ENCODE measurements around the gene ADSS1. TPM values are rescaled to one million over a fixed set of nuclear protein-coding genes. Genes with fewer than 3 reads are reported as not detected.

The ADSS1 gene
- total RNA-seq, 1 experiment from 2014 or later, result 4.2 TPM

GRCh38 chr14:104751539-104752422, 27.8 kb downstream of the ADSS1 start:
- no peak for DNase-seq (ENCODE audit: low read depth, low spot score)
- in situ Hi-C loops (cut with HindIII; ENCODE audit: low pct_unique_long_range_greater_than_20kb, low sequenced_read_pairs), result no loop called here

GRCh38 chr14:104752423-104752734, 28.4 kb downstream of the ADSS1 start:
- DNase-seq (ENCODE audit: low read depth, low spot score), result no peak

GRCh38 chr14:104752735-104753527, 28.9 kb downstream of the ADSS1 start, which contains the start of gene SIVA1:
Gene SIVA1 (plus strand): TSS chr14:104753147. CDS start chr14:104753202, 55 bp downstream.
- in situ Hi-C loops (cut with HindIII; ENCODE audit: low pct_unique_long_range_greater_than_20kb, low sequenced_read_pairs), result no loop called here
- DNase-seq (ENCODE audit: low read depth, low spot score), result peak; percentile 99

More at GRCh38 chr14:104752423-104752734, 28.4 kb downstream of the ADSS1 start:
- in situ Hi-C loops (cut with HindIII; ENCODE audit: low pct_unique_long_range_greater_than_20kb, low sequenced_read_pairs), result no loop called here

- in situ Hi-C loops (cut with HindIII; ENCODE audit: low pct_unique_long_range_greater_than_20kb, low sequenced_read_pairs), result no loop called here
- no peak for DNase-seq (ENCODE audit: low read depth, low spot score)
Measured at GRCh38 chr14:104753528-104754212, 29.6 kb downstream of the ADSS1 start.

- no peak for DNase-seq (ENCODE audit: low read depth, low spot score)
- in situ Hi-C loops (cut with HindIII; ENCODE audit: low pct_unique_long_range_greater_than_20kb, low sequenced_read_pairs), result no loop called here
Measured at GRCh38 chr14:104754213-104754851, 30.3 kb downstream of the ADSS1 start.

GRCh38 chr14:104755621-104756020, 31.6 kb downstream of the ADSS1 start:
- in situ Hi-C loops (cut with HindIII; ENCODE audit: low pct_unique_long_range_greater_than_20kb, low sequenced_read_pairs), result no loop called here

GRCh38 chr14:104756477-104757237, 32.6 kb downstream of the ADSS1 start:
- in situ Hi-C loops (cut with HindIII; ENCODE audit: low pct_unique_long_range_greater_than_20kb, low sequenced_read_pairs), result no loop called here
- DNase-seq (ENCODE audit: low read depth, low spot score), result no peak

More at GRCh38 chr14:104755621-104756020, 31.6 kb downstream of the ADSS1 start:
- DNase-seq (ENCODE audit: low read depth, low spot score), result no peak

- in situ Hi-C loops (cut with HindIII; ENCODE audit: low pct_unique_long_range_greater_than_20kb, low sequenced_read_pairs), result no loop called here
- DNase-seq (ENCODE audit: low read depth, low spot score), result no peak
Measured at GRCh38 chr14:104757238-104757585, 33.2 kb downstream of the ADSS1 start.

- in situ Hi-C loops (cut with HindIII; ENCODE audit: low pct_unique_long_range_greater_than_20kb, low sequenced_read_pairs), result no loop called here
Measured at GRCh38 chr14:104757681-104758392, 33.8 kb downstream of the ADSS1 start.

GRCh38 chr14:104758981-104759969, 35.2 kb downstream of the ADSS1 start:
- no peak for DNase-seq (ENCODE audit: low read depth, low spot score)
- in situ Hi-C loops (cut with HindIII; ENCODE audit: low pct_unique_long_range_greater_than_20kb, low sequenced_read_pairs), result no loop called here

More at GRCh38 chr14:104757681-104758392, 33.8 kb downstream of the ADSS1 start:
- DNase-seq (ENCODE audit: low read depth, low spot score), result no peak

- in situ Hi-C loops (cut with HindIII; ENCODE audit: low pct_unique_long_range_greater_than_20kb, low sequenced_read_pairs), result no loop called here
- DNase-seq (ENCODE audit: low read depth, low spot score), result no peak
Measured at GRCh38 chr14:104765517-104765916, 41.5 kb downstream of the ADSS1 start.

- DNase-seq (ENCODE audit: low read depth, low spot score), result no peak
- in situ Hi-C loops (cut with HindIII; ENCODE audit: low pct_unique_long_range_greater_than_20kb, low sequenced_read_pairs), result no loop called here
Measured at GRCh38 chr14:104766256-104766862, 42.3 kb downstream of the ADSS1 start.

GRCh38 chr14:104766863-104767633, 43.0 kb downstream of the ADSS1 start:
- in situ Hi-C loops (cut with HindIII; ENCODE audit: low pct_unique_long_range_greater_than_20kb, low sequenced_read_pairs), result no loop called here
- DNase-seq (ENCODE audit: low read depth, low spot score), result no peak

- in situ Hi-C loops (cut with HindIII; ENCODE audit: low pct_unique_long_range_greater_than_20kb, low sequenced_read_pairs), result no loop called here
- no peak for DNase-seq (ENCODE audit: low read depth, low spot score)
Measured at GRCh38 chr14:104767634-104767918, 43.5 kb downstream of the ADSS1 start.

Data from SK-MEL-5 (cell line).